GM12874 (cell line): Measurements from ENCODE around the gene MAT2B.

Source experiments
- CTCF ChIP-seq: IDR thresholded peaks from 2 replicates; pipeline ENCODE4 v1.5.1; 2011; ENCODE audit warnings: low read depth, mild to moderate bottlenecking, control low read depth, low read length, moderate library complexity; ENCODE audit not compliant: insufficient read depth

MAT2B gene

GRCh38 chr5:163505368-163506094 lies at the start of gene MAT2B:
TSS of gene MAT2B (plus strand) at chr5:163505619. CDS start at chr5:163505687, 68 bp downstream.
- TF ChIP-seq CTCF = peak; percentile 69

- no peak for TF ChIP-seq CTCF
These were observed 49.3 kb upstream of the MAT2B start for GRCh38 chr5:163456029-163456589.

- TF ChIP-seq CTCF = no peak
These were observed 48.6 kb upstream of the MAT2B start for GRCh38 chr5:163456840-163457239.

- no peak for TF ChIP-seq CTCF
These were observed 46.5 kb upstream of the MAT2B start for GRCh38 chr5:163458778-163459385.

- no peak for TF ChIP-seq CTCF
These were observed 46.0 kb upstream of the MAT2B start for GRCh38 chr5:163459462-163459818.

- TF ChIP-seq CTCF = peak; percentile 43
These were observed 45.4 kb upstream of the MAT2B start, which contains the start of gene NUDCD2 for GRCh38 chr5:163459819-163460561. TSS of gene NUDCD2 (minus strand) at chr5:163460102. CDS start at chr5:163460050, 52 bp downstream.

- TF ChIP-seq CTCF = no peak
These were observed 44.8 kb upstream of the MAT2B start, which contains the start of gene HMMR for GRCh38 chr5:163460562-163461171. TSS of gene HMMR (plus strand) at chr5:163460632. CDS start at chr5:163460693, 61 bp downstream.
